ENCODE results near the gene CXCL13.
"Not testable (repeated sequence)": the region's sequence is repeated elsewhere in the genome, so short reads cannot be mapped to it uniquely, and the experiment has no call there.

Gene CXCL13

DNA sequence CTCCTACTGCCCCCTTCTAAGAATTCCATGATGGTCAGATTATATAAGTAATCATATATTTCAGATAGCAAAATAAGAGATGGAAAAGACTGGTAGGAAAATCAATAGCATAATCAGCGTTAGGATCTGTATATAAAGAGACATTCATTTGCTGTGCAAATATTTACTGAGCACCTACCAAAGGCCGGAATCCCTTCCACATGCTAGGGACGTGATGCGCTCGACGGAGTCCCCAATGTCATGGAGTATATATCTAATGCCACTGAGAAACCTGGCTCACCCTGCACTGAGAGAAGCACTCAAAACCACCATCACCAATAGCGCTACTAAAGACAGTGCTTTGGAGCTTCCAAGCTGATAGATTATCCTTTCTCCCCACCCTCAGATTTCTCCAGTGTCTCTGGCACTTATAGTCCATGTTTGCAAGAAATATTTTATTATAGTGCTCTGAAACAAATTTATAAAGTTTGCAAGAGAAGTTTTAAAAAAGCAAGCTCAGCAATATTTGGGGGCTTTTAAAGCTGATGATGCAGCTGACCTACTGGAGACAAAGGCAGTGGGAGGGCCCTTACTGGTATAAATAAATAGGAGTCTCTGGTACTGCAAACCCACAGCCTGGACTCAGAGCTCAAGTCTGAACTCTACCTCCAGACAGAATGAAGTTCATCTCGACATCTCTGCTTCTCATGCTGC, at the start of gene CXCL13:
CXCL13 (plus strand) TSS at position 611 of the 693 bp plus-strand sequence; CDS start at position 657, 46 bp downstream.
- no peak for DNase-seq (ENCODE audit: low read depth in 2 of 2, low spot score in 1 of 2)

DNA sequence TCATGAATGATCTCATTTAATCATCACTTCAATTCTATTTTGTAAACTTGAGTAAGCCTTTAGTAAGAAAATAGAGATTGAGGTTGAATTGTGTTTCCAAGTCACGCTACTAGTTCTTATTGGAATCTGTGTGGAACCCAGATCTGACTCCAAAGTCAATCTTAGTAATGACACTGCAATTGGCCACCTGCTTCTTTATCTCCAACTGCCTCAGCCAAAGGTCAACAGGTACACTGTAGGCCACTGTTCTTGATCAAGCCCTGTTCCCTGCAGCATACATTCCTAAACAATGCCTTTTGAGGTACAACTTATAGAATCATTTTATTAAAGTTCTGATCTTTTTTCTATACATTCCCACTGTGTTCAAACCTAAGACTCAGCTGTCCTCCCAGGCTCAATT, 45.5 kb upstream of the CXCL13 start:
- no peak for DNase-seq (ENCODE audit: low read depth in 2 of 2, low spot score in 1 of 2)

DNA sequence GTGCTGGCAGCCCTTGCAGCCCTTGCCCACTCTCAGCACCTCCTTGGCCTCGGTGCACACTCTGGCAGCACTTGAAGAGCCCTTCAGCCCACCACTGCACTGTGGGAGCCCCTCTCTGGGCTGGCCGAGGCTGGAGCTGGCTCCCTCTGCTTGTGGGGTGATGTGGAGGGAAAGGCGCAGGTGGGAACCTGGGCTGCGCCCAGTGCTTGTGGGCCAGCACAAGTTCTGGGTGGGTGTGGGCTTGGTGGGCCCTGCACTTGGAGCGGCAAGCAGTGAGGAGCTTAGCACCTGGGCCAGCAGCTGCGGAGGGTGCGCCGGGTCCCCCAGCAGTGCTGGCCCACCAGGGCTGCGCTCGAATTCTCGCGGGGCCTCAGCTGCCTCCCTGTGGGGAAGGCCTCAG, 43.9 kb upstream of the CXCL13 start:
- DNase-seq (ENCODE audit: low read depth in 2 of 2, low spot score in 1 of 2) = not testable (repeated sequence)

GRCh38 chr4:77564231-77564630, 41.4 kb upstream of the CXCL13 start:
- no peak for DNase-seq (ENCODE audit: low read depth in 2 of 2, low spot score in 1 of 2)

GRCh38 chr4:77566148-77566547, 39.5 kb upstream of the CXCL13 start:
- DNase-seq (ENCODE audit: low read depth in 2 of 2, low spot score in 1 of 2) = no peak

- no peak for DNase-seq (ENCODE audit: low read depth in 2 of 2, low spot score in 1 of 2)
Measured at GRCh38 chr4:77567549-77567948, 38.1 kb upstream of the CXCL13 start.

DNA sequence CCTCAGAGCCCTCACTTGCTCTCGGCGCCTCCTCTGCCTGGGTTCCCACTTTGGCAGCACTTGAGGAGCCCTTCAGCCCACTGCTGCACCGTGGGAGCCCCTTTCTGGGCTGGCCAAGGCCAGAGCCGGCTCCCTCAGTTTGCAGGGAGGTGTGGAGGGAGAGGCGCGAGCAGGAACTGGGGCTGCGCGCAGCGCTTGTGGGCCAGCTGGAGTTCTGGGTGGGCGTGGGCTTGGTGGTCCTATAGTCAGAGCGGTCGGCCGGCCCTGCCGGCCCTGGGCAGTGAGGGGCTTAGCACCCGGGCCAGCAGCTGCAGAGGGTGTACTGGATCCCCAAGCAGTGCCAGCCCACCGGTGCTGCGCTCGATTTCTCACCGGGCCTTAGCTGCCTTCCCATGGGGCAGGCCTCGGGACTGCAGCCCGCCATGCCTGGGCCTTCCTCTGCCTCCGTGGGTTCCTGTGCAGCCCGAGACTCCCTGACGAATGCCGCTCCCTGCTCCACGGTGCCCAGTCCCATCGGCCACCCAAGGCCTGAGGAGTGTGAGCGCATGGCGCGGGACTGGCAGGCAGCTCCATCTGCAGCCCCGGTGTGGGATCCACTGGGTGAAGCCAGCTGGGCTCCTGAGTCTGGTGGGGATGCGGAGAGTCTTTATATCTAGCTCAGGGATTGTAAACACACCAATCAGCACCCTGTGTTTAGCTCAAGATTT, 35.0 kb upstream of the CXCL13 start:
- not testable (repeated sequence) for DNase-seq (ENCODE audit: low read depth in 2 of 2, low spot score in 1 of 2)

GRCh38 chr4:77576351-77576750, 29.3 kb upstream of the CXCL13 start:
- no peak for DNase-seq (ENCODE audit: low read depth in 2 of 2, low spot score in 1 of 2)

DNA sequence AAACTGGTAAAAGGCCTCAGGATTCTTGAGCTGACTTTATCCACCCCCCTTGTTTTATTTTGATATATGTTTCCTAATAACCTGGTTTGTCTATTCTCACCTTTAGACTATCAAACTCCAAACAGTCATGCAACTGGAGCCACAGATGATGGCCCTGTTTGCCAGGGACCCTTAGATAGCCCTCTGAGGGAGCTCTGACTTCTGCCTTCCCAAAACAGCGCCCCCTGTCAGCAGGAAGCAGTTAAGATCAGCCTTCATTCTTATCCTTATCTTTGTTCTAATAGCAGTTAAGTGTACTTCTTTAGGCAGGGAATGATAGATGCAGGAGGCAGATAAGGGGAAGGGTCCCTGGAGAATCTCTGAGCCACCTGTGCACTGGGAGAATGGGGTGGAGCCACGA, 27.5 kb upstream of the CXCL13 start:
- no peak for DNase-seq (ENCODE audit: low read depth in 2 of 2, low spot score in 1 of 2)

DNA sequence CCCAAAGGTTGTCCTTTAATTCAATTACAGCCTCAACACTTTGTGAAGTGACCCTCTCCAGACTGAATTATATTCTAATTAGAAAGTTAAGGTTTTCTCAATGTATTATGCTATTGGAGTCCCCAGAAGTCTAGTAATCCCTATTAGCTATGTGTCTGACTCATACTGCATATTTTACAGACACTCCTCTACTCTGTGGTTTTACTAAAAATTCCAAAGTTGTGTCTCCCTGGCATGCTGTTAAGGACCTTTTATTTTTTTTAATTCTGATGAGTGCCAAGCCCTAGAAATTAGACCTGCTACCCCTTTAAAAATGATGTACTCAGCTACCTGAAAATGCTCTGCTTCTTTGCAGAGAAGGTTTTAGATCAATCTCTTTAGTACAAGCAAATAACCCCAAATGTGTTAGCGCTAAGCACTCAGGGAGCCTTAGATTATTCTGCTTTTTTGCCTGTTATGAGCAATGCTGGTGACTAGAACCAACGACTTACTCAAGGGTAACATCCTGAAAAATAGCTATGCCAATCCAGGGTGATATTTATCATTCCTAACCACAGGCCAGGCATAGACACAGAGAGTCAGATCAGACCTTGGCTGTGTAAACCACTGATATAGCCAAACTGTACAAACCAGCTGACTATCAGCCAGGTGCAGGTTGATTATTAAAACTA, 26.1 kb upstream of the CXCL13 start:
- no peak for DNase-seq (ENCODE audit: low read depth in 2 of 2, low spot score in 1 of 2)

GRCh38 chr4:77581724-77582123, 23.9 kb upstream of the CXCL13 start:
- no peak for DNase-seq (ENCODE audit: low read depth in 2 of 2, low spot score in 1 of 2)

GRCh38 chr4:77582156-77582555, 23.5 kb upstream of the CXCL13 start:
- DNase-seq (ENCODE audit: low read depth in 2 of 2, low spot score in 1 of 2) = no peak

GRCh38 chr4:77582711-77583110, 22.9 kb upstream of the CXCL13 start:
- DNase-seq (ENCODE audit: low read depth in 2 of 2, low spot score in 1 of 2) = no peak

GRCh38 chr4:77586951-77587383, 18.7 kb upstream of the CXCL13 start:
- peak in 1 of 2 donors; percentile 6 for DNase-seq (ENCODE audit: low read depth in 2 of 2, low spot score in 1 of 2)

DNA sequence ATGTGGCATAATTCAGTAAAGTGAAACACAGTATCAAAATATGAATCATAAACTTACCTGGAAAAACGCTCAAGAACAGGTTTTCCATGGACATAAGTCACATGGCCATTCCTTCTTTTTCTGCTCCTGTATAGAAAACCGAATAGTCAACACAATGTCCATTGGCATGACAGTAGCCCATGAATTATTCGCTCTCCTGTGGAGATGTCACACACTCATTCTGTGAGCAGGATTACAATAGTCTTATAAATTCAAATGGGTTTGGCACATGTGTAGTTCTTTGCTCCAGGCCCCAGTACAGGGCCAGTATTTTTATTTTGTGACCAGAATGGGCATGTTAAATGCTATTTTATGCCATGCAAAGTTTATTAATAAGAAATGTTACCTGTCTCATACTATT, 15.1 kb upstream of the CXCL13 start:
- DNase-seq (ENCODE audit: low read depth in 2 of 2, low spot score in 1 of 2) = no peak

DNA sequence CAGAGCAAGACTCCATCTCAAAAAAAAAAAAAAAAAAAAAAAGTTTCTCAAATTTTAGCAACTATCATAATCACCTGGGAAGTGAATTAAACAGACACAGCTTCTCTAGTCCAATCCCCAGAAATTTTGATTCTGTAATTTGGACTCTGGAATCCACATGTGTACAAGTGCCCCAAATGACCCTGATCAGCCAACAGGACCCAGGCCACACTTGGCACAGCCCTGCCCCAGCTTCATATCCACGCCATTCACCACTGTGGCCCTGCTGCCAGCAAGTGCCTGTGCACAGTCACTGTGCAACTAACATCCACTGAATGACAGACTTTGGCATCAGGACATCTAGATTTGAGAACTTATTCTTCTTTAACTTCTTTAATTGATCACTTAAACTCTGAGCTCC, 14.1 kb upstream of the CXCL13 start:
- no peak for DNase-seq (ENCODE audit: low read depth in 2 of 2, low spot score in 1 of 2)

- DNase-seq (ENCODE audit: low read depth in 2 of 2, low spot score in 1 of 2) = no peak
Measured at GRCh38 chr4:77593101-77593500, 12.5 kb upstream of the CXCL13 start.

DNA sequence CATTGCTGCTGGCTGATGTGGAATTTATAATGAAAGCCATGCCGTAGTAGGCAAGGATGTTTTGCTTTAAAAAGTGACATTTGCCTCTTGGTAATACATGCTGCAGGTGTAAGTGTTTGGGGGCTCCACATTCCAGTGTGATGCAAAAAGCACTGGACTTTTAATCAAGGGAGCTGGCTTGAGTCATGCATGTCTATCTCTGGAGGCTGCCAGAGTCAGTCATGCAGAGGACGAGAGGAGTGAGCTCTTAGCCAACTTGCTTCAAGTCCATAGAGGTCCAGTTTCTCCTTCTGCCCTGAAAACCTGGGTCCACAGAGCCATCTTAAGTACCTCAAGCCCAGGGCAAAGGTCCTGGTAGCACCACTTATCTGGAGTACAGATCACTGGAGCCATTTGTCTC, 11.6 kb upstream of the CXCL13 start:
- DNase-seq (ENCODE audit: low read depth in 2 of 2, low spot score in 1 of 2) = no peak

- DNase-seq (ENCODE audit: low read depth in 2 of 2, low spot score in 1 of 2) = no peak
Measured at GRCh38 chr4:77595364-77595973, 10.2 kb upstream of the CXCL13 start.

- DNase-seq (ENCODE audit: low read depth in 2 of 2, low spot score in 1 of 2) = no peak
Measured at GRCh38 chr4:77599378-77599777, 6.2 kb upstream of the CXCL13 start.

DNA sequence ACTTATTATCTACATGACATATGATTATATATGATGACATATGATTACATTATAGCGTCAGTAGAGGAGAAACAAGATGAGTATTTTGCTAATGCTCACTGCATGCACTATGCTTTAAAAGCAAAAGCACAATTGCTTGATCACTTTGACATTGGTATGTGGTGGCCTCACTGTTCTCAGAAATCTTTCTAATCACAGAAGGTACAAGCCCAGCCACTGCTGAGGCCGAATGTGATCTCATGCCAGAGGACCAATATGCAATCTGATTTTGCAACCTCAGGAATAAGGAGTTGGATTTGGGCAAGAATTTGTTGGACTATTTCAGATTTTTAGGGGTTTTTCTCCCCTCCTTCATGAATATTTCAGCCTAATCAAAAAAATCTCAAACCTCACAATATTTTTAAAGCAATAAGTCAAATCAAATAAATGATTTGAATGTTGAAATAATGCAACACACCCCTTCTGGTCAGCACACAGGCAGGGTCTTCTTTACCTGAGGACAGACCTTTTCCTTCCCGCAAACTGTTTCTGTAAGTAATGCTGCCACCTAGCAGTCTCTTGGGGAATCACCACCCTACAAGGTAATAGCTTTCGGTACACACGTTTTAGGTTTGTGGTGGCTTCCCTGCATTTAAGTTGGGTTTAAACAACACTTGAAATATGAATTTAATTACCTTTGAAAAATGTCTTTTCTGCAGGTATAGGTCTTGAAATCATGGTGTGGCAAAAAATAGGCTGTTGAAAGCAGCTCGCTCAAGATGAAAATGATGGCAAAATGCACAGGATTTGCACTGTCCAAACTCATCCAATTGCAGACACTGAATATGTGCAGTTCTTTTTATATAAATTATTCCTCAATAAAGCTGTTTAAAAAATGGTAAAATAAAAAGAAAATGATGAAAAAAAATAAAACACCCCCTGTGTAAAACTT, 4.8 kb upstream of the CXCL13 start:
- no peak for DNase-seq (ENCODE audit: low read depth in 2 of 2, low spot score in 1 of 2)

All from stimulated activated CD8-positive, alpha-beta memory T cell treated with anti-CD3 and anti-CD28 coated beads, Interleukin-4, amount 100 ng/mL, for 1 hour (primary cell).